Tibial nerve (tissue), 4 donors: ENCODE results near the gene SEPTIN11.

Experiments used
- EP300 ChIP-seq, 2 donors: sonication (generic); formaldehyde crosslinking; IDR thresholded peaks; one replicate each; pipeline ENCODE4 v1.6.1; 2017; ENCODE audit warnings: antibody characterized with exemption in 2 of 2, mild to moderate bottlenecking in 1 of 2
- POLR2A ChIP-seq, 2 donors: fragments of 450-650 bp; IDR thresholded peaks; one replicate each; pipeline ENCODE4 v1.6.1; 2017; ENCODE audit warnings: antibody characterized with exemption in 2 of 2, mild to moderate bottlenecking in 2 of 2, moderate library complexity in 2 of 2
- TF ChIP-seq, protein P1 (sequence below), 5 experiments: fragments of 200-600 bp in 3 of 5; fragments of 450-650 bp in 2 of 5; sonication (generic) in 3 of 5; IDR thresholded peaks; one replicate each; pipeline ENCODE4 v1.5.1; 2016 to 2019; ENCODE audit warnings: antibody characterized with exemption in 5 of 5, mild to moderate bottlenecking in 3 of 5, moderate library complexity in 2 of 5

DNA sequence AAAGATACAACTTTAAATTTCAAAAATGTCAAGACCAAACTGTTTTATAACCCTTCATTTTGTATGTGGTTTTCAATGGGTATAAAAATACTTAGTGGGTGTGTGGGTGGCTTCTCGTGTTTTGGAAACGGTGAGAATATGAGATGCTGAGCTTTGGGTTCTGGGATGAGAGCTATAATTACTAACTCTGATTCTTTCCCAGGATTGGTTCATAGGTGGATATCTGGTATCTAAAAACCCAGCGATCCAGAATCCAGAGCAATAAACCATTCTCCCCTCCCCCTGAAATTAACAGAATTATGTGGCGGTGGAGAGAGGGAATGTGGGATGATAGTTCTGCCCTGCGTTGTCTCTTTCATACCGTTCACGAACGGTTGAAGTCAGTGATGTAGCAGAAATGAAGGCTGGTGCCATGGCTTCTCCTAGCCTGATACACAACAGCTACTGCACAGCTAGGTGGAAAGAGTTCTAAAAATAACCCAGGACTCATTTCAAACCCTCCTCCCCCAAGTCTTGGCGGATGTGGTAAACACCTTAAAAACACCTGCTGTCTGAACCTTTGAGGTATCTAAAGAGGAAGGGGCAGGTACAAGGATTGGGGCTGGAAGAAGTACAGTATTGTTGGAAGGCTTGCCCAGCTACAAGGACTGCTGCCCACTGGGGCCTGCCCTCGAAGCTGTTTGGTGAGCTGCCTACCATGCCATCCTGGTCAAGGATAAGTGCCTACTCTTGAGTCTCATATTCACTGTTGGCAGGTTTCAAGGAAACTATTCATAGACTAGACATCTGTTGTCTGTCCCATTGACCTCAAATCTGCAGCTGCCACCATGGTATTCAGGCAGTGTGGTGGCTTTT is 44.5 kb downstream of the SEPTIN11 start:
- TF ChIP-seq, protein P1, sequence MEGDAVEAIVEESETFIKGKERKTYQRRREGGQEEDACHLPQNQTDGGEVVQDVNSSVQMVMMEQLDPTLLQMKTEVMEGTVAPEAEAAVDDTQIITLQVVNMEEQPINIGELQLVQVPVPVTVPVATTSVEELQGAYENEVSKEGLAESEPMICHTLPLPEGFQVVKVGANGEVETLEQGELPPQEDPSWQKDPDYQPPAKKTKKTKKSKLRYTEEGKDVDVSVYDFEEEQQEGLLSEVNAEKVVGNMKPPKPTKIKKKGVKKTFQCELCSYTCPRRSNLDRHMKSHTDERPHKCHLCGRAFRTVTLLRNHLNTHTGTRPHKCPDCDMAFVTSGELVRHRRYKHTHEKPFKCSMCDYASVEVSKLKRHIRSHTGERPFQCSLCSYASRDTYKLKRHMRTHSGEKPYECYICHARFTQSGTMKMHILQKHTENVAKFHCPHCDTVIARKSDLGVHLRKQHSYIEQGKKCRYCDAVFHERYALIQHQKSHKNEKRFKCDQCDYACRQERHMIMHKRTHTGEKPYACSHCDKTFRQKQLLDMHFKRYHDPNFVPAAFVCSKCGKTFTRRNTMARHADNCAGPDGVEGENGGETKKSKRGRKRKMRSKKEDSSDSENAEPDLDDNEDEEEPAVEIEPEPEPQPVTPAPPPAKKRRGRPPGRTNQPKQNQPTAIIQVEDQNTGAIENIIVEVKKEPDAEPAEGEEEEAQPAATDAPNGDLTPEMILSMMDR (IDR thresholded peaks at IDR 0.05) = no peak
- no peak for TF ChIP-seq POLR2A (IDR thresholded peaks at IDR 0.05)
- no peak for TF ChIP-seq EP300 (IDR thresholded peaks at IDR 0.05)
